Measurements from ENCODE around the gene CCL20.

CCL20 gene

GRCh38 chr2:227826019-227826521 is 12.4 kb downstream of the CCL20 start:
- no peak overlapping the region for H3K27ac ChIP-seq (ENCODE audit: extremely low read depth, low read depth, low read length)
- ChIA-PET CTCF (no interaction called here), POLR2A (no interaction called here)
- H3K4me1 ChIP-seq (ENCODE audit: control insufficient read depth, insufficient read depth, low read length) = no peaks in the 10 kb centered on the region
- TF ChIP-seq ZBTB26 (tag by site-specific recombination; optimal IDR thresholded peaks at IDR 0.05) (no peak), ZNF449 (tag by site-specific recombination; IDR thresholded peaks at IDR 0.05) (no peak), ZNF174 (tag by site-specific recombination; IDR thresholded peaks at IDR 0.05) (no peak), TRIM28 (IDR thresholded peaks at IDR 0.05; ENCODE audit: borderline replicate concordance, low read length) (no peak), ZNF366 (tag by site-specific recombination; conservative IDR thresholded peaks at IDR 0.05) (no peak), ZFP3 (tag by site-specific recombination; IDR thresholded peaks at IDR 0.05; ENCODE audit: low read depth) (no peak)
- no peaks in the 10 kb centered on the region for H3K36me3 ChIP-seq (ENCODE audit: control insufficient read depth in 2 of 2, insufficient read depth in 1 of 2, low read length in 2 of 2)
- H3K4me3 ChIP-seq (ENCODE audit: low read depth, low read length) = no peak overlapping the region
- H3K9me3 ChIP-seq (ENCODE audit: control insufficient read depth, insufficient read depth, low read depth, low read length) = no peaks in the 10 kb centered on the region

- H3K4me1 ChIP-seq (ENCODE audit: control insufficient read depth, insufficient read depth, low read length) = no peaks in the 10 kb centered on the region
- H3K4me3 ChIP-seq (ENCODE audit: low read depth, low read length) = no peak overlapping the region
- no peaks in the 10 kb centered on the region for H3K9me3 ChIP-seq (ENCODE audit: control insufficient read depth, insufficient read depth, low read depth, low read length)
- ChIA-PET CTCF (no interaction called here), POLR2A (no interaction called here)
- no peak for TF ChIP-seq ZNF621 (tag by site-specific recombination; IDR thresholded peaks at IDR 0.05)
- TF ChIP-seq ZNF501 (tag by site-specific recombination; IDR thresholded peaks at IDR 0.05) = no peak
- TF ChIP-seq MYNN (tag by site-specific recombination; IDR thresholded peaks at IDR 0.05; ENCODE audit: borderline replicate concordance) = no peak
- TF ChIP-seq ZNF112 (tag by site-specific recombination; IDR thresholded peaks at IDR 0.05) = no peak
- no peak for TF ChIP-seq ZNF473 (tag by site-specific recombination; IDR thresholded peaks at IDR 0.05)
- TF ChIP-seq ZNF26 (tag by site-specific recombination; IDR thresholded peaks at IDR 0.05) = no peak
- TF ChIP-seq ZNF366 (tag by site-specific recombination; conservative IDR thresholded peaks at IDR 0.05) = no peak
- no peak for TF ChIP-seq MZF1 (tag by site-specific recombination; IDR thresholded peaks at IDR 0.05; ENCODE audit: borderline replicate concordance)
- no peak for TF ChIP-seq ZFP3 (tag by site-specific recombination; IDR thresholded peaks at IDR 0.05; ENCODE audit: low read depth)
- TF ChIP-seq ZNF391 (tag by site-specific recombination; IDR thresholded peaks at IDR 0.05; ENCODE audit: borderline replicate concordance, low read depth) = no peak
- no peak for TF ChIP-seq GLI2 (tag by site-specific recombination; IDR thresholded peaks at IDR 0.05; ENCODE audit: borderline replicate concordance, low read depth)
- no peak for TF ChIP-seq ZNF155 (tag by site-specific recombination; IDR thresholded peaks at IDR 0.05)
- no peak for TF ChIP-seq ZNF248 (tag by site-specific recombination; IDR thresholded peaks at IDR 0.05)
- TF ChIP-seq ZBTB44 (tag by site-specific recombination; IDR thresholded peaks at IDR 0.05) = no peak
- no peaks in the 10 kb centered on the region for H3K36me3 ChIP-seq (ENCODE audit: control insufficient read depth in 2 of 2, insufficient read depth in 1 of 2, low read length in 2 of 2)
- H3K27ac ChIP-seq (ENCODE audit: extremely low read depth, low read depth, low read length) = no peak overlapping the region
These were observed 12.9 kb downstream of the CCL20 start for GRCh38 chr2:227826563-227826962.
